DMS 273 treated with DMSO at 0.1 percent for 48 hours (cell line): ENCODE results near the gene TRIM66.
A peak's percentile ranks its signal among the peaks of the same experiment; 100 is the strongest.

Experiments used
- DNase-seq: peaks from one replicate; lab custom pipeline; 2025; lab: John Stamatoyannopoulos, UW

Gene TRIM66

DNA sequence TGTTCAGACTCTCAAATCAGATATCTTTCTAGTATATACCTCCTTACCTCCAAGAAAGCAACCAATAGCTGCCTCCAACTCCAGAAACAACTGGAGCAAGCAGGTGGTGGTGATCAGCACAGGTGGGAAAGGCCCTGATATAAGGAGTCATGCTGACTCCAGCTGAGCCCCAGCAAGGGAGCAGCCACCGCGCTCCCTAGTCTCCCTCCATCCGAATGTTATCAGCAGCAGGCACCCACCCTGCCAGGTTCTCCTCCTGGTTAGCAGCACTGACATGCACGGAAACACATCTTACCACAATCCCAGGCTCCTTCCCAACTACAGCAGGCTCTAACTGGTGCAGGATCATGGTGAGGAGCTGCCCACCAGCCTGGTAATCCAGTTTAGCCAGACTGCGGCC is 69.9 kb downstream of the TRIM66 start:
- no peak for DNase-seq

DNA sequence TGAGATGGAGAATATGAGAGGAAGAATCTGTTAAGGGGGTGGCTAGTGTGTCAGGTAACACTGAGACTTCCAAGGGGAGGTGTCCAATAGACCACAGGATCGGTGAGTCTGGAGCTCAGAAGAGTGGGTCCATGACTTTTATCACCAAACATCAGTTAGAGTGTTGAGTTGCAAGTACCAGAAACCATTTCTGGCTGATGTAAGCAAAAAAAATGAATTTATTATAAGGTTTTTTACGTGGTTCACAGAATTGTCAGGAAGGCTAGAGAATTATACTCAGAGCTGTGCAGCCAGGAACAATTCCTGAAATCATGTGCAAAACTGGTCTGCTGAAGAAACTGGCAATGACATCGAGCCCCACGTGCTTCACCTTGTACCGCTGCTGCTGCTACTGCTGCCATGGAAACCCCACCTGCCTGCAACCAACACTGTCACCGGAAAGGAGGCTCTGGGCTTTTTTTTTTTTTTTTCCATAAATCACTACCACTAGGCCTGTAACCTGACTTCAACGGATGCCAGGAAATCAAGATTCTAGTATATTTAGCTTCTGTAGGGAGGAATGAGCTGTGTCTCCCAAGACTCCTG is 71.8 kb downstream of the TRIM66 start:
- no peak for DNase-seq

DNA sequence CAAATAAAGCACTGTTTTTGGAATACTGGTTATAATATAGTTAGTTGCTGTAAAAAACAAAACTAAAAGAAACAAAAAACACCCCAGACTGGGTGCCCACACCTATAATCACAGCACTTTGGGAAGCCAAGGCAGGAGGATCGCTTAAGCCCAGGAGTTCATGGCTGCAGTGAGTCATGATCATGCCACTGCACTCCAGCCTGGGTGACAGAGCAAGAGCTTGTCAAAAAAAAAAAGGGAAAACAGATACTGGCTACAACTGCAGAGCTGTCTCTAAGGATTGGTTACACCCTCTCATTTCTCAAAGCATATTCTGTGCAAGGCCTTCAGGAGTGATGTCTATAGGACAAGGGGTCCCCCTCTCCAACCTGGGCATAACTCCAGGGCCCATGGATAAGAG is 73.8 kb downstream of the TRIM66 start:
- no peak for DNase-seq

DNA sequence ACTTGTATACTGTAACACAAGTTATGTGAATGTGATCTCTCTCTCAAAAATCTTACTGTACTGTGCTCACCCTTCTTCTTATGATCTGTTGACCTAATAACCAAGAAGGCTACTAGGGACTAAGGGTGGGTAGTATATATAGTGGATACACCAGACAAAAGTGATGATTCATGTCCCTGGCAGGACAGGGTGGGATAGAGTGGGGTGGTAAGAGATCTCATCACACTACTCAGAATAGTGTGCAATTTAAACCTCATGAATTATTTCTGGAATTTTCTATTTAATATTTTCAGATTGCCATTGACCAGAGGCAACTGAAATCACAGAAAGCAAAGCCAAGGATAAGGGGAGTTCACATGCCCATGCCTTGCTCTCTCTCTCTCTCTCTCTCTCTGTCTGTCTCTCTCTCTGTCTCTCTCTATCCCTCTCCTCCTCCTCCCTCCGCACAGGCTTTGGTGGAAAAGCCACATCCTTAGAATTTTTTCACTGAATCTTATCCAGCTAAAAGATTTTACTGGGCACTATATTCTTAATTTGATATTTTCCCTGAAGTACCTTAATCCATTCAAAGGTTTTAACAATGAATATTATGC is 76.4 kb downstream of the TRIM66 start:
- DNase-seq = no peak

DNA sequence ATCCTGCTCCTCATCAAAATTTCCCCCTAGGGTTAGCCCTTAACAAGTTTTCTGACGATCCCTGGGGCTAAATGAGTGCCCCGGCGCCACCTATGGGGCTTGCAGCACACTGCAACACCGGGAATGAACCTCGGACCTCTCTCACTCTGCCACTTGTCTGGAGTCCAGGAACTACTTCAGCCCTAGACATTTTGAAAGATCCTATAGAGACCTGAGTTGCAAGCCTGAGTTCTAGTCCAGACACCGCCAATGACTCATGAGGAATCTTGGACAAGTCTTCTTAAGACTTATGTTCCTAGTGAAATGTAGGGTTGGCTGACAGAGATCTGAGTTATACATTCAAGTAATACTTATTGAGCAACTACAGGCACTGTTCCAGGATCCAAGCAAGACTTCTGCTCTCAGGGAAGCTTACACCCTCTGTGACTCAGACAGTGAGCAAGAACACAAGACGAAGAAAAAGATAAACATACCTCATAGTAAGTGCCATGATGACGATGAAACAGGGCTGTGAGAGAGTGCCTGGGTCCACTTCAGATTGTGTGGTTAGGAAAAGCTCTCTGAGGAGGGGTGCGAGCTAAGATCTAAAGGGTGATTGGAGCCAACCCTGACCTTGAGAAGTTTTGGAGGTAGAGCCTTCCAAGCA is 78.3 kb downstream of the TRIM66 start:
- peak; percentile 18 for DNase-seq

DNA sequence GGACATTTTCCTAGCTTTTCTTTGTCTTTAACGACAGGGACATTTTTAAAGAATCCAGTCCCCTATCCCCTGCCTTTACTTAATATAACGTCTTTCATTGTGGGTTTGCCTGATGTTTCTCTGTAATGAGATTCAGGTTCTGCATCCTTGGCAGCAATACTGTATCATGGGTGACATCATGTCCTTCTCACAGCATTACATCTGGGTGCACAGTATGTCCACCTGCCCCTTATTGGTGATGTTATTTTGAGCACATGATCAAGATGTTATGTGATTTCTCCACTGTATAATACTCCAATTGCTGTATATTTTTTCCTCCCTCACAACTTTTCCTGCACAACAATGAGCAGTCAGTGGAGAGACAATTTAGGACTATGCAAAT is 78.8 kb downstream of the TRIM66 start:
- no peak for DNase-seq

DNA sequence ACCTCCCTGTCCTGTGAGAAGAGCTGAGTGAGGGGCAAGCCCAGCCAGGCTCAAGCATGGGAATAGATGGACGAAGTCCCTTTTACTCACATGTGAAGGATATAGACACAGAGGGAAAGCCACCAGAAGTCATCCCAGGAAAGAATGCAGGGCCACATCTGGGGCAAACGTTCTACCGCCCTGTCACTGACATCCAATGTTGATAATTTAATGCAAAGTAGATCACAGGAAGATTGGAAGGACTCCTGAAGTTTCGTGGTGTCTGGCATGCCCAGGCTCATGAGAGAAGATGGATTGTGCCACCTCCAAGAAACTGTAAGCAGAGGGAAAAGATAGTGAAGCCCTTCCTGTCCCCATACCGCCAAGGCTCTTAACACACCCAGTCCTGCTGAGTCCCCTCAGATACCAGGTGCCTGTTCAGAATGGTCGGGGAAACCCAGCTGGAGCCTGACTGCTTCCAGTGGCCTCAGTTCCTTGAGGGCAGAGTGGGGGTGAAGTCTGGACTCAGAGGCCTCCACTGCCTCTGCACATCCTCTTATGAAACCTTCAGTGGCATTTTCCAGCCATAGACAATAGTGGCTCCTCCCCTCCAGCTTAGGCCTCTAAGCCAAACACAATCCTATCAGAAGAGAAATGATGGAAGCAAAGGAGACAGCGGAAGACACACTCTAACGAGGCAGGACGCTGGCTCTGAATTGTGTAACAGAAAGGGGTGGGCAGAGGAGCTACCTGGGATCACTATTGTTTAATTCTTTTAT is 80.9 kb downstream of the TRIM66 start:
- DNase-seq = no peak

DNA sequence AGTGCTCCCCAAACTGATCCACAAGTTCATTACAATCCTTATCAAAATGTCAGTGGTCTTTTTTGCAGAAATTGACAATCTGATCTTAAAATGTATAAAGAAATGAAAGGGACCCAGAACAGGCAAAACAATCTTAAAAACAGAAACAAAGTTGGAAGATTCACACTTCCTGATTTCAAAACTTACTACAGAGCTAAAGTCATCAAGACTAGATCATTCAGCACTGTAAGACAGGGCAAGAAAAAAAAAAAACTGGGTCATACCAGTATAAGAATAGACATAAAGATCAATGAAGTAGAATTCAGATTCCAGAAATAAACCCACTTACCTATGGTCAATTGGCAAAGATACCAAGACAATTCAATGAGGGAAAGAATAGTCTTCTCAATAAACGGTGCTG is 84.0 kb downstream of the TRIM66 start:
- DNase-seq = no peak

DNA sequence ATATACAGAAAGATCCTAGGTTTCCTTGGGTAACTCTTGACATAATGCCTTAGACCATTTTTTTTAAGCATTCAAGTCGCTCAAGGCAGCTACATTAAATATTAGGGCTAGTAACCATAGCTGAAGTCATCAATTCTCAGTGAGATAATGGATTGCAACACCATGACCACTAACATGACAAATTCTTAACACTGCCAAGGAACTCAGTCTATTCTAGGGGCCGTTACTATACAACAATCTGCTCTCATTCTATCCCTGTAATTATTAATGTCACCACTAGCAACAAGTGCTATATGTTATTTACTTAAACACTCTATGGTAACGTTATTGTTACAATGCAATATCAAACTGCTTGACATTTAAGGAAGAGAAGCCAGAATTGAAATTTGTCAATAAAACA is 85.3 kb downstream of the TRIM66 start:
- DNase-seq = no peak

DNA sequence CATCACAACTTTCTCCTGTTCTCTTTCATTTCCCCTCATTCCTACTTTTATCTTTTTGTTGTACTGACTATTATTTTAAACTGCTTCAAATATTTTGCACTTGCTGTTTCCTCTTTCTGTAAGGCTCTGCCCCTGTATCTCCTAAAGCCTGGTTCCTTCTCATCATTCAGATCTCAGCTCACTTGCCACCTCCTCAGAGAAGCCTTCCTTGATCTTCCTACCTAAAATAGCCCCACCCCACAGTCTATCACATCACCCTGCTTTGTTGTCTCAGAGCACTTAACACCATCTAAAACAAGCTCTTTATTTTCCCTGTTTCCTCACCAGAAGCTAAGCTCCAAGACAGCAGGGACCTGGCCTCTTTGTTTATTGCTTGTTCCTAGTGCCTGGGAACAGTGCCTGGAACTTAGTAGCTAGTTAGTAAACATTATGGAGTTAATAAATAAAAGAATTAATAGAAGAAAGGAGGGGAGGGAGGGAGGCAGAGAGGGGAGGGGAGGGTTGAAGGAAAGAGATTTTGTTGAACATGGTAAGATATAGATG is 85.9 kb downstream of the TRIM66 start:
- DNase-seq = no peak

DNA sequence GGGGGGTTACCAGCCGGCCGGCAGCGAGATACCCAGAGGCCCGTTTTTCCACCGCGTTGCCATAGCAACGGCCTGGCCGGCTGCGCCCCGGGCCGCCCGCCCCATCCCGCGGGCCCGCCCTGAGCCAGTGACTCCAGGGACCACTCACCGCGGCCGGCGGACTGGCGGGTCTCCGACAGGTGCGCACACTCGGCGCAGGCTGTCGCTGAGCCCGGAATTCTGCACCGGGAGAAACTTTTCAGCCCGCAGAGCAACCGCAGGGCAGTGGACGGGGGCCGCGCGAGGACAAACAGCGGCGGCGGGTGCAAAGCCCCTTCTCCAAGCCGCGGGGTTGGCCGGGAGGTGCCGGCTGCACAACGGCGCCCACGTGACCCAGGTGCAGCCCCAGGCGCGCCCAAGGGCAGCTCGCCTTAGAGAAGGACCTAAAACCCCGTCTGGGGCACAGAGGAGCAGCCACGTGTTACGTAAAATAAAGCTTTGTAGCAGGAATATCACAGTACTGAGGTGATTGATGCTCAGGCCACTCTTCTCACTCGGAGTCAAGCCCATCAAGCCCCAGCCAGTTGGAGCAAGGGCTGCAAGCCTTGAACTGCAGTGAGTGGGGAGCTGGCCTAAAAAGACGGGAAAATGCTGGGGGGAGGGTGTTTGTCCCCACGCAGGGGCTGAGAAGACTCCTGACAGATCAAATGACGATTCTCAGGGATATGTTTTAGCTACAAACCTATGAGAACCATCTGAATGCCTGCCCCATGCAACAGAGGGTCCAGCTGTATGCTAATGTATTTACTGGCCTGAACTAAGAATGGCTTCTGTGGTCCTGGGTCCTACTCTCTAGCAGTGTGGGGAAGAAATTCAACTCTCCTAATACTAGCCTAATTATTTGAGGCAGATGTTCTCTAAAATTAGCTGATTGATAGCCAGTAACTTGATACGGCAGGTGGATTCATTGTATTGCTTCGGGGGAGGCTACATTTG is 88.2 kb downstream of the TRIM66 start, which contains the start of gene STK33:
Gene STK33, minus strand, starts transcription at position 294 of the 975 bp plus-strand sequence. CDS start 119,323 bp downstream, outside the sequence.
- no peak for DNase-seq

DNA sequence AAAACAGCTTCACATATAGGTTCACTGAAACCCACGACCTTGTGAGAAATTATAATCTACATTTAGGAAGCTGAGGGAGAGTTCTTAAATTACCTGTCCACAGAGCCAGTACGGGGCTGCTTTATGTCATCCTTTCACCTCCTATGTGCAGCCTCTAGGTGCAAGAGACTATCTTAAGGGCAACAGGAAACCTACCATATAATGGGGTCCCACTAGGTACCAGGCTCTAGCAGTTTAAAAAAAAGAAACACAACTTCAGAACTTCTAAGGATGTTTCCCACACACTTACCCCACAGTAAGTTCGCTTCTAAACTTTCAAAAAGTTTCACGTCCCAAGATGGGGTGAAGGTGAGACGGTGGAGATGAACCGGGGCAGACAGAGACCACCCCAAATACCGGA is 89.0 kb downstream of the TRIM66 start:
- no peak for DNase-seq

DNA sequence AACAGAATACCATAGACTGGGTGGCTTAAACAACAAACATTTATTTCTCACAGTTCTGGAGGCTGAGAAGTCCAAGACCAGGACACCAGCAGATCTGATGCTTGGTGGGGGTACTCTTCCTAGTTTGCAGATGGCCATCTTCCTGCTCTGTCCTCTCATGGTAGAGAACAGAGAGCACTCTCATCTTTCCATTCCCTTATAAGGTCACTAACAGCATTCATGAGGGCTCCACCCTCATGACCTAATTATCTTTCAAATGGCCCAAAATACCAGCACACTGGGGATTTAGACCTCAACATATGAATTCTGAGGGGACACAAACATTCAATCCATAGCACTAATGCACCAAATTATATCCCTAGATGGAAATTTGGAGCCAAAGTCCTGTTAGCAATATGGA is 94.5 kb downstream of the TRIM66 start:
- DNase-seq = no peak

DNA sequence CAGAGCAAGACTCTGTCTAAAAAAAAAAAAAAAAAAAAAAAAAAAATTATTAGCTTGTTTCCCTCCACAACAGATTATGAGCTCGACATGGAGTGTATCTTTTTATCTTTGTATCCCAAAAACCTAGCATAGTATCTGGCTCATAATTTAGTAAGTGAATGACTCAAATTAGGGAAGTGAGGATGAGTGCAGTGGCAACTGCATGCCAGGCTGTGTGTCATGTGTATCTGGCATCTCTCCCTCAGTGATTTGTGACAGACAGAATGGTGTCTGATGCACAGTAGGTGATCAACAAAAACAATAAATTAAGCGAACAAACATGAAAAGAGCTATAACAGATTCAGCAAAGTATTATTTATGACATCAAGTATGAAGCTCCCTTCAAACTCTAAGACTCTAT is 95.7 kb downstream of the TRIM66 start:
- DNase-seq = no peak

DNA sequence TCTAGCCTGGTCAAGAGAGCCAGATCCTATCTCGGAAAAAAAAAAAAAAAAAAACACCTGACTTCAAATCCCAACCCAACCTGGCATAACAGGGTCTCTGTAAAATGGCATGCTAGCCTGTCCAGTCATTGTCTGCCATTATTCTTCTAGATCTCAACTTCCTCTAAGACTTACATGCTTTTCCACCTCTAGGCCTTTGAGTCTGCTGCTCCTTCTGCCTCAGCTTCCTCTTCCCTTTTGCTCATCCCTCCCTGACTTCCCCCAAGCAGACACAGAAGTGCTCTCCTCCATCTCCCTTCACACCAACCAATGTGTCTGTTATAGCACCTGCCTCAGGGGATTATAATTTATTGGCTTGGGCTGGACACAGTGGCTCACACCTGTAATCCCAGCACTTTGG is 96.3 kb downstream of the TRIM66 start:
- DNase-seq = no peak

DNA sequence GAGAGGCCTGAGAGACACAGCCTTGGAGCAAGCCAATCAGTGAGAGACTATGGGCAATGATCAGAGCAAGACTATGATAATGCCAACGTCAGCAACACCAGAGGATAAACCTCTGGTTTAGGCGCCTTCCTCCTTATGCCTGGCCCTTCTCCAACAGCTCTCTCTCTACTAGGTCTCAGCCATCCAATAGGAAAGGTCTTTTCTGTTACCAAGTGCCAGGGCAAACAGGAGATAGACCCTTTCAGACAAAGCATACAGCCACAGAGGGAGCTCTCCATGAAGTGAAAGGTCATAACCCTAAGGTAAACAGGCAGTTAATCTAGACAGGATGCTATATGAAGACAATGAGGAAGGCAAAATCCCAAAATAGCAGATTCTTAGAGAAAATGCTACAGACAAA is 98.0 kb downstream of the TRIM66 start:
- DNase-seq = peak; percentile 56

DNA sequence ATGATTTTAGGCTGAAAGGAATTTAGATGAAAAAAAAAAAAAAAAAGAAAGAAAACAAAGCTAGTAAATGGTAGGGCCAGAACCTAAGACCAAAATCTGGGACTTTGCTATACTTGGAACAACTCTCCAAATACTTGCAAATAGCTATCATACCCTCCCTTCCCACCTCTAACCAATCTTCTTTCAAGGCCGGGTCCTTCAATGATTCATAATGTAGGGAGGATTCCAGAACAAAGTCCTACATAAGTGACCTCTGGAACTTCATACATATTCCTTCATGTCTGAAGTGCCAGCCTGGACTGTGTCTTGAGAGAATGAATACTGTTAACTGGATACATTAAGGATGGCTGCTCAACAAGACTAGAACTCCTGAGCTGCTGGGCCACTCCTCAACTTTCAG is 98.4 kb downstream of the TRIM66 start:
- no peak for DNase-seq

DNA sequence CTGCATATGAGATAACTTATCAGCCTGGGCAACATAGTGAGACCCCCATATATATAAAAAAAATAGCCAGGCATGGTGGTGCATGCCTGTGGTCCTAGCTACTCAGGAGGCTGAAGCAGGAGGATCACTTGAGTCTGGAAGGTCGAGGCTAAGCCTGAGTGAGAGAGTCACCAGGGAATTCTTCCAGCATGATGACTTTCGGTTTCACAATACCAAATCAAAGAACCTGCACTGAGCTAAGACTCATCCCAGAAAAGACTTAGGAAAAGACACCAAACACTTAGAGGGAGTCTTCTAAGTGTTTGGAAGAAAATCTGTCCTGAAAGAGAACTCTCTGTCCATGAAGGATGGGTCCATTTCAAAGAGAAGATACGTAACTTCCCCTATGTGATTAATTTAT is 101.2 kb downstream of the TRIM66 start:
- DNase-seq = no peak

DNA sequence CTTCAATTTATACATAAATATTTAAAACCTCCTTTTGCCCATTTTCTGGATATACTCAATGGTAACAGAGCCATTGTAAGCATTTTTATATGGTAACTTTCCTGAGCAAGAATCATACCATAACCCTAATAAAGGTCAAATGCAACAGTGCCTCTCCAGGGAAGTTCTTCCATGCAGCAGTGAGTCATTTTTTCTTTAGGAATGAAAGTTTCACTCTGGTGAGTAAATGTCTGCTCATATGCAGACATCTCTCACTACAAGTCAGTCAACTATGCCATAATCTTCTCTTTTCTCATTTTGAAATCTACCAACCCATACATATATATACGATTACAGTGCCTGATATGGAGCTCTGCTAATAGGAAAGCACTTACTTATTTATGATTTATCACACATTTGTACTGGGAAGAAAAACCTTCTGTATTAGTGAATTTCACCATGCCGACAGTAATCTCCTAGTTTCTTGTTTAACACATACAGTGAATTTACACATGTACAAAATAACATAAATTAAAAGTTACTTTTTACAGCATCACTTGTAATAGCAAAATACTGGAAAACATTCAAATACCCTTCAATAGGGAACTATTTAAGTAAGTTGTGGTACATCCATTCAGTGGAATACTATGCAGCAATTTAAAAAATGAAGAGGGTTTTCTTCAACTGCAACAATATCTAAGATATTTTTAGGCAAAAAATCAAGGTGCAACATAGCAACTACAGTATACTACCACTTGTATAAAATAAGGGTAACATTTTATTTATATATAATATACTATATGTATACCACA is 104.5 kb downstream of the TRIM66 start:
- DNase-seq = no peak

DNA sequence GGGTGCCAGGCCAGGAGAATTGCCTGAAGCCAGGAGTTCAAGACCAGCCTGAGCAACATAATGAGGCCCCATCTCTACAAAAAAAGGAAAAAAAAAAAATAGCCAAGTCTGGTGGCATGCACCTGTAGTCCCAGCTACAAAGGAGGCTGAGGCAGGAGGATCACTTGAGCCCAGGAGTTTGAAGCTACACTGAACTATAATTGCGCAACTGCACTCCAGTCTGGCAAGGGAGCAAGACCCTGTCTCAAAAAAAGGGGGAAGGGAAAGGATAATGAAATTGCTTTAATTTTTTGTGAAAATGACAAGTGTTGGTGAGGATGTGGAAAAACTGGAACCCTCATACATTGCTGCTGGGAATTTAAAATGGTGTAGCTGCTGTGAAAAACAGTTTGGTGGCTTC is 107.7 kb downstream of the TRIM66 start:
- no peak for DNase-seq

DNA sequence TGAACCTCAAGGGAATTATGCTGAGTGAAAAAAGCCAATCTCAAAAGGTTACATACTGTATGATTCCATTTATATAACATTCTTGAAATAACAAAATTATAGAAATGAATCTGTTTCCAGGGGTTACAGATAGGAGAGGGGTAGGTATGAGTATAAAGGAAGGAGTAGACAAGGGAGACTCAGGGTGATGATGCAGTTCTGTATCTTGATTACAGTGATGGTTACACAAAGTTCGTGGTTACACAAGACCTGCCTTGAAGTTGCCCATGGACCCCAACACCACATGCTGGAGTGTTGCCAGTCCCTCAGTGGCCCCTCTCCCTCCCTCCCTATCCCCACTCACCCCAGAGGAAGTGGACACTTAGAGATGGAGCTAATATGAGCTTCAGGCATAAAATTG is 108.7 kb downstream of the TRIM66 start:
- no peak for DNase-seq
